Muscle of leg (tissue), 11 donors: Measurements from ENCODE around the gene KIAA0825. TPM values are rescaled to one million over a fixed set of nuclear protein-coding genes. Genes with fewer than 3 reads are reported as not detected.

Source experiments
- DNase-seq: peaks from one replicate; pipeline ENCODE4 v3.0.0; 2013
- H3K27ac ChIP-seq: one replicate; pipeline ENCODE4 v1.5.1; 2013; ENCODE audit warnings: mild to moderate bottlenecking, low read length, control low read depth
- H3K27me3 ChIP-seq: one replicate; pipeline ENCODE4 v1.6.1; 2013; ENCODE audit warnings: low read length; ENCODE audit not compliant: control insufficient read depth, insufficient read depth
- H3K36me3 ChIP-seq: one replicate; pipeline ENCODE4 v1.6.1; 2013; ENCODE audit warnings: low read length; ENCODE audit not compliant: control insufficient read depth, insufficient read depth
- H3K4me1 ChIP-seq: one replicate; pipeline ENCODE4 v1.6.1; 2013; ENCODE audit warnings: low read length; ENCODE audit not compliant: control insufficient read depth, insufficient read depth
- H3K4me3 ChIP-seq: one replicate; pipeline ENCODE4 v1.5.1; 2013; ENCODE audit warnings: low read length, control low read depth
- H3K9me3 ChIP-seq: replicated peaks from 2 replicates; pipeline ENCODE4 v1.6.1; 2013; ENCODE audit warnings: low read depth, low read length; ENCODE audit not compliant: control insufficient read depth
- WGBS: methylation state at CpG from one replicate; pipeline ENCODE4 v1.1.5; 2013; ENCODE audit warnings: missing lambda C conversion rate; ENCODE audit not compliant: insufficient coverage; 5-methylcytosine and 5-hydroxymethylcytosine counted together
- polyA plus RNA-seq, 8 donors: library from polyadenylated mRNA; unstranded; fragments of 120-200 nt; gene quantifications; one replicate each; pipeline versions ENCODE4 v1.2.1 to v1.2.3, GENCODE V29; 2013; ENCODE audit warnings: inconsistent platforms in 1 of 8, low replicate concordance in 1 of 8; ENCODE audit not compliant: insufficient read length in 8 of 8, insufficient read depth in 1 of 8
- total RNA-seq: library from RNA; stranded (reverse); fragments of 120-200 nt; gene quantifications from one replicate; pipeline ENCODE4 v1.2.4, GENCODE V29; 2013

Gene KIAA0825
- total and polyA plus RNA-seq, 9 donors: 1.6 to 5.6 (median 2.2) TPM

DNA sequence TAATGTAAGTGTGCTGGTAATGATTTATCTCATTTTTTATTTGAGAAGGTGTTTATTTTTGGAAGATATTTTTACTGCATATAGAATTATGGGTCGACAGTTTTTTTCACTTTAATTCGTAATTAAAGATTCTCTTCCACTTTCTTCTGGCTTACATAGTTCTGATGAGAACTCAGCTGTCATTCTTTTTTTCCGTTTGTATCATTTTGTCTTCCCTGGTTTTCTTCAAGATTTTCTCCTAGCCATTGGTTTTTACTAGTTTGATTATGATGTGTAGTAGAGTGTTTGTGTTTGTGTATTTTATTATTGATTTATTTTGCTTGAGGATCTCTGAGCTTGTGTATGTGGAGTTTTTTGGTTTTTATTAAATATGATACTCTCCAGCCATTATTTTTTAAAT, 21.8 kb upstream of the KIAA0825 start:
- H3K36me3 ChIP-seq: peaks cover 3% of the 10 kb centered on the region
- H3K27ac ChIP-seq: no peak overlapping the region
- H3K27me3 ChIP-seq: no peaks in the 10 kb centered on the region
- DNase-seq: no peak
- H3K9me3 ChIP-seq: peaks cover 19% of the 10 kb centered on the region
- no peak overlapping the region for H3K4me3 ChIP-seq
- WGBS: no CpG with 5 or more reads among the region's 3 CpGs
- no peaks in the 10 kb centered on the region for H3K4me1 ChIP-seq

DNA sequence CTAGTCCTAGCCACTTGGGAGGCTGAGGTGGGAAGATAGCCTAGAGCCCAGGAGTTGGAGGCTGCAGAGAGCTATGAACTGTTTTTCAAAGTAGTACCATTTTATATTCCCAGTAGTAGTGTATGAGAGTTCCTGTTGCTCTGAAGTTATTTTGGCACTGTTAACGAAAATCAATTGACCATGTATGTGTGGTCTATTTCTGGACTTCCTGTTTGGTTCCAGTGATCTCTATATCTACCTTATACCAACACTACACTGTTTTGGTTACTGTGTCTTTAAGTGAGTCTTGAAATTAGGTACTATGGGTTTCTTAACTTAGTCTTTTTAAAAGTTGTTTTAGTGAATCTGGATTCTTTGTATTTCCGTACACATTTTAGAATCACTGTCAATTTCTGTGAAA, 13.6 kb upstream of the KIAA0825 start:
- no peak for DNase-seq
- Histone ChIP-seq H3K27me3 (no peaks in the 10 kb centered on the region), H3K4me1 (no peaks in the 10 kb centered on the region), H3K36me3 (no peaks in the 10 kb centered on the region), H3K27ac (no peak overlapping the region), H3K4me3 (no peak overlapping the region), H3K9me3 (peaks cover 8% of the 10 kb centered on the region)
- WGBS: no CpG with 5 or more reads among the region's 2 CpGs

DNA sequence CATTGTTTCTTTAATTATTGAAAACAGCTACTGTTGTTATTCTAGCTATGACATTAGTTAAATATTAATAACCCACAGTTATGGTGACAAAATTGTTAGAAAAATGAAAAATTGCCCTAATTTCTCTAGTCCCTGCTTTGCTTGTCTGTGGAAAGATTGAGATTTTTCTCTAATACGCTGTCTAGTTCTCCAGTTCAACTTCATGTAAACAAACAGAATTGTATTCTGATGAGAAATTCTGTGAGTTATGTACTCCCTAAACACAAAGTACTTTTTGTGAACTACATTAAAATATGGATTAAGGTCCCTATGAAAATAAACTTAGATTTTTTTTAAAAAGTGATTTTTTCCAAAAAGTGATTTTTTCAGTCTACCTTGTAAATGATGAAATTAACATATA, 8.8 kb upstream of the KIAA0825 start:
- no peak overlapping the region for H3K4me3 ChIP-seq
- H3K9me3 ChIP-seq: peaks cover 5% of the 10 kb centered on the region
- no peaks in the 10 kb centered on the region for H3K4me1 ChIP-seq
- DNase-seq: no peak
- no CpG with 5 or more reads among the region's 1 CpG for WGBS
- H3K27ac ChIP-seq: no peak overlapping the region
- no peaks in the 10 kb centered on the region for H3K36me3 ChIP-seq
- H3K27me3 ChIP-seq: no peaks in the 10 kb centered on the region

DNA sequence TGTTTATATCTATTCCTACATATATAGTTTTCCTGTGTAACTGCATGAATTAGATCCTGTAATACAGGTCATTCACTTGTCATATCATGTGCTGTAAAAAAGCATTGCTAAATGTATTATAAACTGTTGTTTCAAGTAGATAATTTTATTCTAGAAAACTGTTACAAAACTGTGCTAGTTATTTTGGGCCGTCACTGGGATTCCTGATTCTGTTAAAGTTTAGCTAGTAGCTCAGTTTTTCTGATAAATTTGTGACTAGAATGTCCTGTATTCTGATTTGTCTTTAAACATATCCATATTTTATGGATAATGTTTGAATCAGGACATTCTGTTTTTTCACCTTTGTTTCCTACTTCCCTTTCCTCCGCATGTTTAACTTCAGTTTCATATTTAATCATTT, 5.5 kb upstream of the KIAA0825 start:
- Histone ChIP-seq H3K4me3 (no peak overlapping the region), H3K27ac (no peak overlapping the region), H3K36me3 (no peaks in the 10 kb centered on the region), H3K4me1 (peaks cover 7% of the 10 kb centered on the region), H3K9me3 (no peaks in the 10 kb centered on the region), H3K27me3 (no peaks in the 10 kb centered on the region)
- no CpG with 5 or more reads among the region's 2 CpGs for WGBS
- no peak for DNase-seq

DNA sequence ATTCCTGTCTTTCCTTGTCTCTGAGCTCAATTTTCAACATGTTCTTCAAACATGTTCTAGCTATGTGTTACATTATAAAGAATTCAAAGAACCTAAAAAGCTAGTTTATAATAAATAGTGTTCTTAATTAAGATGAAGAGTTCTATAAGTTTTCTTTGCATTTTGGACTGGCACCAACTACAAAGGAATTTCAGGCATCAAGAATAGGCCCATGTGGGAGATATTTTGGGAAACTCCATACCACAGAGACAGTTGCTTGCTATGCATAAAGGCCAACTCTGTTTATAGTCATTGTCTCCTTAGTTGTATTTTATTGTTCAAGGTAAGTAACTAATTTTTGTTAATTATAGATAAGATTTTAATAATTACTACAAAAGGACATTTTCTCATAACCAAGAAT, 4.6 kb upstream of the KIAA0825 start:
- Histone ChIP-seq H3K36me3 (no peaks in the 10 kb centered on the region), H3K27me3 (no peaks in the 10 kb centered on the region), H3K27ac (no peak overlapping the region), H3K9me3 (no peaks in the 10 kb centered on the region), H3K4me3 (no peak overlapping the region), H3K4me1 (peaks cover 7% of the 10 kb centered on the region)
- peak; percentile 7 for DNase-seq

DNA sequence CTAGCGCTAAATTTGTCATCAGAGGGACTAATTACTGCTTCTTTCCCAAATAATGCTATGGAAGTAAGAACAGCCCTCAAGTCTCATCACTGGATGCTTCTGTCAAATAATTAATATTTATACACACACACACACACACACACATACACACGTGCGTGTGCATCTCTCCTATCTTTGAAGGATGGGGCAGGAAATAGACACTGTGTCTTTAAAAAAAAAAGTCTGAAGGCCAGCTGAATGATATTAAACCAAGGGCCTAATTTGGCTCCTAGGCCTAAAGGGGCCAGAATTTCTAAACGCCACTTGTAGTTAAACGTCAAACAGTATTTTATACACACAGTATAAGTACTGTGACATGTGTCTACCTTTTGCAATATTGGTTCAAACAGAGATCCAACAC, 3.4 kb upstream of the KIAA0825 start:
- DNase-seq: no peak
- Histone ChIP-seq H3K4me1 (peaks cover 7% of the 10 kb centered on the region), H3K36me3 (no peaks in the 10 kb centered on the region), H3K27ac (no peak overlapping the region), H3K9me3 (no peaks in the 10 kb centered on the region), H3K4me3 (no peak overlapping the region), H3K27me3 (no peaks in the 10 kb centered on the region)
- WGBS: 0% methylated on average over 1 of the region's 5 CpGs

DNA sequence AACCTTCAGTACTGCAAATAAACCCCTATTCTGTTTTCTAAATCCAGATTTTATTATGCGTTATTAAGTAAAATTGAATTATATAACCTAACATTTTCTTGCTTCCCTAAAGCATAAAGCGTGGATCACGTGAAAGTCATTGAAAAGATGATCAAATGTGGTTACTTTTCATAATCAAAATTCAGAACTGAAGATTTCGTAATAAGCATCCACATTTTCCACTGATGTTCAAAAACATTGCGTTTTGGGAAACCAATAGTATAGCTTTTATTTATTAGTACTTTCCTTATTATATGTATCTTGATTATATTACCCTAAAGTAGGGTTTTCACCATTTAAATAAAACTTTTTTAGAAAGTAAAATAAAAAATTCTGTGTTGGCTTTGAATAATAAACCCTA, 1.9 kb upstream of the KIAA0825 start:
- no peak overlapping the region for H3K27ac ChIP-seq
- no peaks in the 10 kb centered on the region for H3K9me3 ChIP-seq
- no peak for DNase-seq
- WGBS: no CpG with 5 or more reads among the region's 5 CpGs
- H3K4me3 ChIP-seq: no peak overlapping the region
- peaks cover 7% of the 10 kb centered on the region for H3K4me1 ChIP-seq
- no peaks in the 10 kb centered on the region for H3K36me3 ChIP-seq
- H3K27me3 ChIP-seq: no peaks in the 10 kb centered on the region

DNA sequence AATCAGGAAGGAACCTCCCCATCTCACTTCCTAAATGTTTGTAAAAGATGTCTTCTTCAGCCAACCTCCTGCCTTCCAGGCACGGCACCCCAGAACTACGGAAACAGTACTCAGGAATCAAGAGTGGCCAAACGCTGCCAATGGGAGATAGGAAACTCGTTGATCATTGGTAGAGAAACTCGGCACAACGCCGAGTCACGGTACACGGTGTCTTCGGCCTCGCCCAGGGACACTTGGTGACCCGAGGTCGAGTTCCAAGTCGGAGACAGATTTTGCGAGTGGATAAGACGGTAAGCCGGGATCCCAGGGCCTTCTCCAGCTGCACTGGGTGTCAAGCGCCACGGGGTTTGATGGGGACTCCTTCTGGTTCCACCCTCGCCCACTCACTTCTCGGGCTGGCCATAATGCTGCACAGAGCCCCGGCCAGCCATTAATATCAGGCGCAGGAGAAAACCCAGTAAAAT, 343 bp downstream of the KIAA0825 start:
- Histone ChIP-seq H3K4me3 (peak overlapping the region; percentile 90), H3K27me3 (no peaks in the 10 kb centered on the region), H3K4me1 (peaks cover 7% of the 10 kb centered on the region), H3K27ac (peak overlapping the region; percentile 83), H3K36me3 (no peaks in the 10 kb centered on the region), H3K9me3 (no peaks in the 10 kb centered on the region)
- 0% methylated on average over 18 of the region's 23 CpGs for WGBS
- DNase-seq: peak; percentile 69

DNA sequence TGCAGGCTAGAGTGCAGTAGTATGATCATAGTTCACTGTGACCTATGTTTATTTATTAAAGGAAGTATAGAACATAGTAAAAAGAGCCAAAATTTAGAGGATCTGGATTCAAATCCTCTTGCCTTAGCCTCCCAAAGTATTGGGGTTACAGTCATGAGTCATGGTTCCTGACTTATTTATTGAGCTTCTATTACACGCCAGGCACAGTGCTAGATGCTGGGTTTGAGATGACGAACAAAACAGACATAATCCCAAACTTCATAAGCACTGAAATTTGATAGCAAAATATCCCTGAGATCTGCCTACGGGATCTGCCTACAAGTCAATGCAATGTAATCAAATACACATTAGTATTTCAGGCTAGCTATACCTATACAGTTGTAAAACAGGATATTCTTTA, 2.5 kb downstream of the KIAA0825 start:
- peaks cover 7% of the 10 kb centered on the region for H3K4me1 ChIP-seq
- H3K36me3 ChIP-seq: no peaks in the 10 kb centered on the region
- no peak for DNase-seq
- H3K9me3 ChIP-seq: no peaks in the 10 kb centered on the region
- no CpG with 5 or more reads among the region's 3 CpGs for WGBS
- no peaks in the 10 kb centered on the region for H3K27me3 ChIP-seq
- no peak overlapping the region for H3K27ac ChIP-seq
- H3K4me3 ChIP-seq: no peak overlapping the region

DNA sequence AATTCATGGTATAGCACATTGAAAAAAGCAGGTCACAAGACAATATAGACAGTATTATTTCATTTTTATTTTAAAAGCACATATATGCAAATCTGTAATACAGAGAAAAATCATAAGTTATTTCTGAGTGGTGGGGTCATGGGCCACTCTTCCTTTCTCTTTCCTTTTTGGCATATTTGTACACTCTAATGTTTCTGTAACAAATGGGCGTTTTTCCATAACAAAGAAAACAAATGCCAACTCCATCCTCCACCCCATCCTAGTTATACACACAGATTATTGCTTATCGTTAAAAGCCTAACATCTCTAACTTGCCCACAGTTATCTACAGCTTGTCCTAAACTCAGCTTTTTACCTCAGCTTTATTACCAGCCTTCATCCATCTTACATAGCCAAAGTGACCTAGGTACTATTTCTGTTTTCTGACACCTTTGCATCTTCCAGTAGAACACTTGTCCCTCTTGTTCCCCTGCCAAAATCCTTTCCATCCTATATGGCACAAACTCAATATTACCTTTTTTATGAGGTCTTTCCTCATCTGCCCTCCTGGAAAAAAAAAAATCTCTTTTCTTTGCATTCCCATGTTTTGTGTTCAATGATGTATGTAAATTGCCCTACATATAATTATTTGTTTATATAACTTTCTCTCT, 4.1 kb downstream of the KIAA0825 start:
- DNase-seq: no peak
- no peak overlapping the region for H3K4me3 ChIP-seq
- no peaks in the 10 kb centered on the region for H3K9me3 ChIP-seq
- H3K4me1 ChIP-seq: peaks cover 1% of the 10 kb centered on the region
- H3K36me3 ChIP-seq: no peaks in the 10 kb centered on the region
- no peak overlapping the region for H3K27ac ChIP-seq
- no peaks in the 10 kb centered on the region for H3K27me3 ChIP-seq
- WGBS: 91% methylated on average over 2 of the region's 2 CpGs

DNA sequence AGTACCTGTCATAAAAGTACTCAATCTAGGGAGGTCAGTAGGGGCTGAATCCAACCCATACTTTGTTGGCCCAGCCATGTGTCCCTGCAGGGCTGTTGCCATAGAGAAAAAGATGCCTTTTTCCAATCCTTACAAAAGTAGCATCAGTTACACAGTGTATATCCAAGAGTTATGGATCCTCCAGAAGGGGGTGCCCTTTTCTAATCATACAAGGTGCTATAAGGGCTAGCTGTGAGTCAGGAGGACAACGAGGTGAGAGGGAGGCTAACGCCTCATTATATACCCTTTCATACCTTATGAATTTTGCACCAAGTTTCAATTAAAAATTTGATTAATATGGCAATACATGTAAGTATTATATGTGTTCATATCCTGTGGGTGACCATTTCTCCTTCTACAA, 4.8 kb downstream of the KIAA0825 start:
- DNase-seq: no peak
- Histone ChIP-seq H3K27ac (no peak overlapping the region), H3K9me3 (no peaks in the 10 kb centered on the region), H3K4me1 (no peaks in the 10 kb centered on the region), H3K4me3 (no peak overlapping the region), H3K27me3 (no peaks in the 10 kb centered on the region), H3K36me3 (no peaks in the 10 kb centered on the region)
- no CpG with 5 or more reads among the region's 2 CpGs for WGBS
